Breast epithelium (tissue), 4 donors: ENCODE measurements around the gene PCSK5. TPM values are rescaled to one million over a fixed set of nuclear protein-coding genes. Genes with fewer than 3 reads are reported as not detected.

Experiments
- DNase-seq, 2 donors: peaks; one replicate each; pipeline ENCODE4 v3.0.0-alpha.2; 2019; ENCODE audit warnings: low spot score in 2 of 2
- H3K27ac ChIP-seq, 2 donors: fragments of 200-600 bp; sonication (generic) in 1 of 2; one replicate each; pipeline ENCODE4 v1.5.1; 2016 to 2019; ENCODE audit warnings: mild to moderate bottlenecking in 1 of 2
- H3K27me3 ChIP-seq, 2 donors: fragments of 200-600 bp; sonication (generic) in 1 of 2; one replicate each; pipeline versions ENCODE4 v1.5.1 to v1.6.0; 2017 to 2019; ENCODE audit warnings: control low read depth in 1 of 2, mild to moderate bottlenecking in 1 of 2
- H3K36me3 ChIP-seq: fragments of 200-600 bp; one replicate; pipeline ENCODE4 v1.5.1; 2019
- H3K4me1 ChIP-seq, 2 donors: fragments of 200-600 bp; sonication (generic); one replicate each; pipeline ENCODE4 v1.5.1; 2016 to 2019; ENCODE audit warnings: control low read depth in 1 of 2
- H3K4me3 ChIP-seq, 3 donors: fragments of 200-600 bp; sonication (generic); 1 replicate in 2 of 3; 2 replicates in 1 of 3; pipeline ENCODE4 v1.5.1; 2016 to 2019; ENCODE audit warnings: mild to moderate bottlenecking in 3 of 3, moderate library complexity in 2 of 3
- H3K9me3 ChIP-seq, 2 donors: fragments of 200-600 bp; sonication (generic) in 1 of 2; one replicate each; pipeline ENCODE4 v1.5.1; 2016 to 2019; ENCODE audit warnings: control low read depth in 1 of 2
- CTCF ChIP-seq, 3 donors: fragments of 450-650 bp; IDR thresholded peaks; one replicate each; pipeline ENCODE4 v1.5.1; 2016 to 2017; ENCODE audit warnings: antibody characterized with exemption in 3 of 3, mild to moderate bottlenecking in 3 of 3, moderate library complexity in 3 of 3
- POLR2A ChIP-seq: fragments of 450-650 bp; IDR thresholded peaks from one replicate; pipeline ENCODE4 v1.6.1; 2016; ENCODE audit warnings: antibody characterized with exemption, mild to moderate bottlenecking, moderate library complexity
- POLR2AphosphoS5 ChIP-seq, 3 donors: sonication (generic); formaldehyde crosslinking; IDR thresholded peaks; one replicate each; pipeline ENCODE4 v1.6.1; 2017; ENCODE audit warnings: antibody characterized with exemption in 3 of 3
- intact Hi-C: fragments of 100-400 bp; cut with DNase I; formaldehyde crosslinking; loops from one replicate; pipeline ENCODE4 v1.15.1; 2023; ENCODE audit warnings: low total_unique reads
- total RNA-seq, 3 donors: library from RNA; depleted of rRNA; stranded (reverse); fragments of >200 nt; gene quantifications; one replicate each; pipeline ENCODE4 v1.1.0, GENCODE V29; 2016

PCSK5 gene
- total RNA-seq, 3 donors from 2014 or later, result 12.7 to 21.0 (median 19.0) TPM

- TF ChIP-seq POLR2A, result no peak
- no peak for TF ChIP-seq CTCF (IDR thresholded peaks at IDR 0.05)
- TF ChIP-seq POLR2AphosphoS5 (IDR thresholded peaks at IDR 0.05), result no peak
- intact Hi-C loops, result no loop called here
- Histone ChIP-seq H3K27ac (no peak overlapping the region), H3K4me1 (no peaks in the 10 kb centered on the region), H3K27me3 (no peaks in the 10 kb centered on the region), H3K4me3 (no peak overlapping the region), H3K36me3 (no peaks in the 10 kb centered on the region), H3K9me3 (no peaks in the 10 kb centered on the region)
- DNase-seq, result no peak
Observed at GRCh38 chr9:75938946-75939345, 48.5 kb downstream of the PCSK5 start.

- H3K27ac ChIP-seq, result no peak overlapping the region
Observed at GRCh38 chr9:75939536-75940111, 49.2 kb downstream of the PCSK5 start.

GRCh38 chr9:75941066-75941465, 50.6 kb downstream of the PCSK5 start:
- TF ChIP-seq POLR2A (no peak), CTCF (IDR thresholded peaks at IDR 0.05) (no peak), POLR2AphosphoS5 (IDR thresholded peaks at IDR 0.05) (peak in 1 of 3 donors; percentile 18)
- no peak overlapping the region for H3K4me3 ChIP-seq
- no peaks in the 10 kb centered on the region for H3K36me3 ChIP-seq
- DNase-seq, result peak in 1 of 2 donors; percentile 64
- H3K27ac ChIP-seq, result peak overlapping the region; percentile 28 to 70
- H3K4me1 ChIP-seq, result no peaks in the 10 kb centered on the region
- no peaks in the 10 kb centered on the region for H3K27me3 ChIP-seq
- no peaks in the 10 kb centered on the region for H3K9me3 ChIP-seq
- intact Hi-C loops, result no loop called here

More at GRCh38 chr9:75939536-75940111, 49.2 kb downstream of the PCSK5 start:
- H3K27me3 ChIP-seq, result no peaks in the 10 kb centered on the region
- no peaks in the 10 kb centered on the region for H3K4me1 ChIP-seq
- intact Hi-C loops, result no loop called here
- TF ChIP-seq POLR2AphosphoS5 (IDR thresholded peaks at IDR 0.05), result no peak
- no peak for TF ChIP-seq CTCF (IDR thresholded peaks at IDR 0.05)
- TF ChIP-seq POLR2A, result no peak
- no peaks in the 10 kb centered on the region for H3K9me3 ChIP-seq
- H3K36me3 ChIP-seq, result no peaks in the 10 kb centered on the region
- no peak for DNase-seq
- H3K4me3 ChIP-seq, result no peak overlapping the region

GRCh38 chr9:75941577-75942311, 51.3 kb downstream of the PCSK5 start:
- Histone ChIP-seq H3K4me1 (no peaks in the 10 kb centered on the region), H3K27ac (peak overlapping the region; percentile 28 to 64), H3K4me3 (no peak overlapping the region), H3K27me3 (no peaks in the 10 kb centered on the region), H3K9me3 (no peaks in the 10 kb centered on the region), H3K36me3 (no peaks in the 10 kb centered on the region)
- TF ChIP-seq CTCF (IDR thresholded peaks at IDR 0.05) (no peak), POLR2AphosphoS5 (IDR thresholded peaks at IDR 0.05) (no peak), POLR2A (no peak)
- intact Hi-C loops, result no loop called here
- DNase-seq, result peak in 1 of 2 donors; percentile 20

- Histone ChIP-seq H3K27ac (no peak overlapping the region), H3K36me3 (no peaks in the 10 kb centered on the region), H3K4me3 (no peak overlapping the region), H3K4me1 (no peaks in the 10 kb centered on the region), H3K9me3 (no peaks in the 10 kb centered on the region), H3K27me3 (no peaks in the 10 kb centered on the region)
- no peak for TF ChIP-seq CTCF (IDR thresholded peaks at IDR 0.05)
- TF ChIP-seq POLR2AphosphoS5 (IDR thresholded peaks at IDR 0.05), result no peak
- TF ChIP-seq POLR2A, result no peak
- DNase-seq, result no peak
- intact Hi-C loops, result no loop called here
Observed at GRCh38 chr9:75946766-75947165, 56.3 kb downstream of the PCSK5 start.
